HG03196 (cell line): ENCODE data around the gene SND1.
A peak's percentile ranks its signal among the peaks of the same experiment; 100 is the strongest.

Source experiments
- ATAC-seq: cut with Tn5 transposase; IDR thresholded peaks from one replicate; pipeline ENCODE4 v1.9.1; 2021; ENCODE audit not compliant: unreplicated experiment

Gene SND1

DNA sequence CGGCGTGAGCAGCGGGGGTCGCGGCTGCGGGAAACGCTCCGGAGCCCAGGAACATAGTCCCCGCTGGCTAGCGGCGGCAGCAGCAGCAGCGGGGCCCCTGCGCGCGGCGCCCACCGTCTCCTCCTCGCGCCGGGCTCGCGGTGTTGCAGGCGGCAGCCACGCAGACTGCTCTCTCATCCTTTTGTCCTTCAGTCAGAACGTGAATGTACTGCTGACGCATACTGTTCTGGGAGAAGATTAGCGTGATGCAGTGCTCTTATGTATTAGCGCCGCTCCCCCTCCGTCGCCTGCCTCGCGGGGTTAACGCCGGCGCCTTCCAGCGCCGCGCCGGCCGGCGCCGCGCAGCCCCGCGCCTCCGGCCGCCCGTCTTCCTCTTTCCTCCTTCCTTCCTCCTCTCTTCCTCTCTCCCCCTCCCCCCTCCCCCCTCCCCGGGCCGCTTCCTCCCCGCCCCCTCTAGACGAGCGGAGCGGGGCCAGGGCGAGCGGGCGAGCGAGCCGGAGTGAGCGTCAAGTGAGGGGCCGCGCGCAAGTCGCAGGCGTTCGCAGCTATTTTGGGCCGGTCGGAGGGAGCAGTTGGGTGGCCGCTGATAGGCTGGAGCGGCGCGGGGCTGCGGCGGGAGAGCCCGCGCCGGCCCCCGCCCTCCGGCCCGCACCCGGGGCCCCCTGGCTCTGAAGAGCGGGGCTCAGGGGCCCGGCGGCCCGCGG lies 380.1 kb downstream of the SND1 start:
- peak; percentile 53 for ATAC-seq

DNA sequence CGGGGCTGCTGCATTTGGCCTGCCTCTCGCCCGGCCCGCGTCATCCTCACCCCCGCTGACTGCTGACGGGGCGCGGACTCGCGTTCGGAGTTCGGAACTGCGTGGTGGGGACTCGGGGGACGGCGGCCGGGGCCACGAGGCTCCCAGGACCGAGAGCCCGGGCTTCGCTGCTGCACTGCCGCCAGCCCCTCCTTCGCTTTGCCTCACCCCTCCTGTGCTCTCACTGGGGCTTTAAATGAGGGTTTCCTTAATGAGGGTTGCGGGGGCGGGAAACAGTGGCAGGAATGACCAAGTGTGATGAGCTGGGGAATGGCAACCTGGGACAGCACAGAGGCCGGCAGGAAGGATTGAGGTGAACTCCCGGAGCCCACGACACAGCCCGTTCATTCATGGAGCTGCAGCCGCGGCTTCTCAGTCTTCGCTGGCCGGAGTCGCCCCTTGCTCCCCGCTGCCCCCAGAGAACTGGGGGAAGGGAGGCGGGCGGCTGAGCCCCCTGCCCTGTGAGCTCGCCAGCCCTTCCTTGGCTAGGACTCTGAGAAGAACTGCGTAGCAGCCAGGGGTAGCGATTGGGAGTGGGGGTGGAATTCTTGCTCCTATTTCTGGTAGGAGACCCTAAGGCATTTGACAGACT lies 380.7 kb downstream of the SND1 start:
- no peak for ATAC-seq

DNA sequence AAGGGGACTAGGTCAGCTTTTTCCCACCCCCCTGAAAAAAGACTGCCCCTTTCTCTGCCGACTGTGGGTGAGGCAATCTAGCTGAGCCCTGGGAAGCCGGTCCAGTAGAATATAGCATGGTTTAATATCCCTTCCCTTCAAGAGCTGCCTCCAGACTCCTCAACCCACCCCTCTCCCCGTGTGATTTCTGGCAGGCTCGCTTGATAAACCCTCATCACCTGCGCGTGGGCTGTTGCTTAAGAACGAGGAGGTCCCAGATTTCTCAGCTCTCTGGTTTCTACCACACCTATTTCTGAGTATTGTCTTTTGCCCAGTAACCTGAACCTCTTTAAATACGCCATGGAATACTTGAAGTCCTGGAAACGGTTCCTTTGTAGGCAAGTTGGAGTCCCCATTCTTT lies 381.3 kb downstream of the SND1 start:
- no peak for ATAC-seq

DNA sequence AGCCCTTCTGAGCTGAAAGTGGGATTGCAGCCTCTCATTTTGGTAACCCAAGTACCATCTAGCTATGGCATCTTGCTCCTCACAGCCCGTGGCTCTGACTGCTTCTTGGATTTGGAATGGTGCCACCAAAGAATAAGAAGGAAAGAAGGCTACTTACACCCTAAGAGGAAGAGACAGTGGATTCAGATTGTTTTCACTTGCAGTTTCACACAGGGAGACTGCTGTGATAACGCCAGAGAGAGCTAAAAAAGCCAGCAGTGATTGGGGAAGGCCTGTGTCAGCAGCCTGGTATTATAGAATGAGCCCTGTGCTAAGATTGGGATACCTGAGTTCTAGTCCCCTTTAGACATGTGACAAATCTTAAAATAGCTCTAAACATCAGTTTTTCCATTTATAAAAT lies 382.8 kb downstream of the SND1 start:
- ATAC-seq: no peak

DNA sequence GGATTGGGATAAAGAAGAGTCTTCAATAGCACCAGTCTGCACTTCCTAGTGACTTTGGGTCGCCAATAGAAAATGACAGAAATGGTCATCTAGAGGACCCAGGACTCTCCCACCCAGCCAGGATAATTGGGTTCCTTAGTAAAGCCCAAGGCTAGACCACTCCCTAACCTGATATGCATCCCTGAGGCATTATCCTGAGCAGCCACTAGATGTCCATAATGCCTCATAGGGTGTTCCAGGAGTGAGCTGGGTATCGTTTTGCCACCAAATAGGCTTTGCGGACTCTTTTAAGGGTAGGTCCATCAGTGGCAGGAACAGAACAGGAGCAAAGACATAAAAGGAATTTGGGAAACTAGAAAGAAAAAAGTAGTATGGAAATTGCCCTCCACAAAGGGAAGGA lies 383.7 kb downstream of the SND1 start:
- ATAC-seq: no peak

DNA sequence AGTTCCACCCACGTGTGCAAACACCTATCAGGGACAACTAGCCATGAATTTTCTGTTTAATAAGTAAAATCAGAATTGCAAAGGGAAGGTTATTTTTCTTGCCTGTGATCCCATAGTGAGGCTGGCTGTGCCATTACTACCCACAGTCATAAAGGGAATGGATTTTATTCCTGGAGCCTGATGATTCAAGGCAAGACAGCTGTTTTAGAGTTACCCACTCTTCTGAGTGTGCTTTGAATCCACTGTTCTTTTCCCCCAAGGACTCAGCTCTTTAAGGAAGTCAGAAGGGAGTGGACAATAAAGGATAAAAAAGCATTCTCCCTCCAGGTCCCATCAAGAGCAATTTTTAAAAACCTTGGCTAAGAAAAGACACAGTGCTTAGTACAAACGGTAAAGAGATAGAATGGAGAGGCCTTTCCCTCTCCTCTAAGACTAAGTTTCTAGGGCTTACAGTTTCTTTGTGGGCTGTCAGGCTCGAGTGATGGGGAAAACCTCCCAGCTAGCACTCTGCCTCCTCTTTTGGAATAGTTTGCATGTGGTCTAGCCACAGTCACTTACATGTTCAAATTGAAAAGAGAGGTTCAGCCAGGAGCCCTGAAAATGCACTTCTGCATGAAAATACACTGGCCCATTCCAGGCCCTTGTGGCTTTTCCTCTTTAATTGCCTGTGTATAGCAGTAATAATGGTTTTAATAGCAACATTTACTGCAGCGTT lies 384.4 kb downstream of the SND1 start:
- no peak for ATAC-seq

DNA sequence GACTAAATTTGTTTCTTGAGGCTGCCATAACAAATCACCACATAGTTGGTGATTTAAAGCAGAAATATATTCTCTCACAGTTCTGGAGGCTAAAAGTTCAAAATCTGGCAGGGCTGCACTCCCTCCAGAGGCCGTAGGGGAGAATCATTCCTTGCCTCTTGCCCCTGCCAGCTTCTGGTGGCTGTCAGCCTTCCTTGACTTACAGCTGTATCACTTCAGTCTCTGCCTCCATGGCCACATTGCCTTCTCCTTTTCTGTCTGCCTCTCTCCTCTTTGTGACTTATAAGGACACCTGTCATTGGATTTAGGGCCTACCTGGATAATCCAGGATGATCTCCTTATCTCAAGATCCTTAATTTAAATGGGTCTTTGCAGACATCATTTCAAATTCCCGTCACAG lies 385.1 kb downstream of the SND1 start:
- ATAC-seq: no peak

DNA sequence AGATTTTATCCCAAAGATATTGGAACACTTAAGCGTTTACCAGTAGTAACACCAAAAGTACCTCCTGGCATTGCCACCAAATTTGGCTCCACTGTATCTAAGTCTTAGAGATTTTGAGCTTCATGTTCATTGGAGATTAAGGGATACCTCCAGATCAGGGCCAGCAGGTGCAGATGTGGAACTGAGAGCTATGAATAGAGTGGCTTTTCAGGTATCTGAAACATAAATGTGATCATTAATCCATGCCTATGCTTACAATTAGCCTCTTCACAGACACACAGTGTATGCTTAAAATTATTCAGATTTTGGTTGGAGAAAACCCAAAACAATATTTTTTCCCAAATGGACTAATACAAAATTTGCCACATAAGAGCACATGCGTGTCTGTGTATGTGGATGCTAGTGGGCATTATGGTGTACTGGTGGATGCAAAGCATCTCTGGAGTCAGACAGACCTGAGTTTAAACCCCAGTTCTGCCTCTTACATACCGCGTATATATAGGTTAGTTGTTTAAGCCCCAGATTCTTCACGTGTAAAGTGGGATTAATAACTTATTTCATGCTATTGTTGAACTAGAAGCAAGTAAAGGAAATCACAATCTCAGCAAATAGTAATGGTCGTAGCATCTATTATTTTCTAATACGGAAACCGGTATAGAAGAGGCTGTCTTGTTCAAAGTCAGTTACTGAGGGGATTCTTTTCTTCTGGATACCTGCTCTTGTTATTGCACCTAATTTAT lies 386.1 kb downstream of the SND1 start:
- no peak for ATAC-seq

DNA sequence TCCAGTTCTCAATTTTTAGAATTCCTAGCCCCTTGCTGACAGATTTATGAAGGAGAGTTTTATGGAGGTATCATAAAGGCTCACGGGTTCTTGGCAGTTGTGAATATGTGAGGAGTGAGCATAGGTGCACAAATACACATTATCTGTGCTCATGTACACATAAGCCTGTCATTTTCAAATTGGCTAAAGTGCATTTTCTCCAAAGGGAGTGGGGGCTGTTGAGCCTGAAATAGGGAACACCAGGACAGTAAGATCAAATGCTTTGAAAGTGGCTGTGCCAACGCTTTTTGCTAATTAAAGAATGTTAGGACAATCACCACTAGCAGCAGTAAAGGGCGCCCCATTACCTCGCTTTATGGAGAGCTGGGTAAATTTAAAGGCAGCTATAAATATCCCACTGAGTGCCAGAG lies 387.6 kb downstream of the SND1 start:
- ATAC-seq: no peak

DNA sequence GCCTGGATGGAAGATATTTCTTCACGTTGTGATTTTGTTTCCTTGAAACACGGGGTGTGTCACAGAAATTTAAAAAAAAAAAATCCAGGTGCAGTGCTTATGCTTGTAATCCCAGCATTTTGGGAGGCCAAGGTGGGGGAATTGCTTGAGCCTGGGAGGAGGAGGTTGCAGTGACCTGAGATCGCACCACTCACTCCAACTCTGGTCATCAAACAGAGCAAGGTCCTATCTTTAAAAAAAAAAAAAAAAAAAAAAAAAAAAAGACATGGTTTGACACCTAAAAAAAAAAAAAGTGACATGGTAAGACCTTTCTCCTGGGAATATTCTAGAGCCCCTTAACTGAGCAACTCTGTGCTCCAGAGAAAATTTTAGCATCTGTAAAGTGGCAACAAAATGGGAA lies 388.2 kb downstream of the SND1 start:
- no peak for ATAC-seq

DNA sequence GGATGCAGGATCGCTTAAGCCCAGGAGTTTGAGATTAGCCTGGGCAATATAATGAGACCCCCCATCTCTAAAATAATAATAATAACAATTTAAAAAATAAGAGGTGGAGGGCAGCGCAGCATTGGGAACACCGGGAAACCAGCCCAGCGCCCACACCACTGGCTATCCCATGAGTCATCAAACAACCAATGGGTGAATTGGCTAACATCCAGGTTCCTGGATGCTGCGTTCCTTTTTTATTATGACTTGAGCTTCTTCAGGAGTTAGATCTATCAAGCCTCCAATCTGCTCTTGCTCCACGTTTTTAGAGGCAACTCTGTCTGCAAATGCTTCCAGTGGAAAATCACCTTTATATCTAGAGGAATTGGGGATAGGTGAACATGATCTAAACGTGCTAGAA lies 389.2 kb downstream of the SND1 start:
- no peak for ATAC-seq

DNA sequence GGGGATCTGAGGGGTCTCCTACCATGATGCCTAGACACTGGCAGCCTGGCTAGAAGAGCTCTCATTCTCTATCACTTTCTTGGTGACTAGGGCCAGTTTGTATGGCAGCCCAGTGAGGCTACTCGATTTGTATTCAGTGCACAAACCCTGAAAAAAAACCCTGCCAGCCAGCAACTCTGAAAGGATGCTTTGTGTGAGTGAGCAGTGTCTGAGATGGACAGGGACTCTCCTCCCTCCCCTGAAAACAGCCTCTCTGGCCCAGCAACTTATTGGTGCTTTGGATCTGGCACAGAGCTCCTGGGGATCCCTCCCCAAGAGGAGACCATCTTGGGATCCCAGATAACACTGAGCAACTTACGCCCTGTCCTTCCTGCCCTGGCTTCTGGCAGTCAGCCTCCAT lies 390.0 kb downstream of the SND1 start:
- no peak for ATAC-seq

DNA sequence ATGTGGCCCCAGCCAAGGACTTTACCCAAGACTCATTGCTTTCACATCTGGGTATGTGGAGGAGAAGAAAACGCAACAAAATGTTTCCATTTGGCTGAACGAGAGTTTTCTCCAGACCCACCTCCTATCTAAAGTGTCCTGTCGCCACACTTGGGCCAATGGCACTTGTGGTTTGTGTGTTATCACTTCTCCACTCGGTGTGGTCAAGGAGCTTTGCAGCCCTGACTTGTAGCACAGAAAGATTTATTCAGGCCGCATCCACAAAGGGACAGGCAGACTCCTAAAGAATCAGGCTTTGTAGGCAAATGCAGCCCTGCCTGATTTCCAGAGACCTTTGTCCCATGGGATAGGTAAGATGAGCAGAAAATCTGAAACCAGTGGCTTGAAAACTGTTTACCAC lies 392.1 kb downstream of the SND1 start:
- ATAC-seq: no peak

DNA sequence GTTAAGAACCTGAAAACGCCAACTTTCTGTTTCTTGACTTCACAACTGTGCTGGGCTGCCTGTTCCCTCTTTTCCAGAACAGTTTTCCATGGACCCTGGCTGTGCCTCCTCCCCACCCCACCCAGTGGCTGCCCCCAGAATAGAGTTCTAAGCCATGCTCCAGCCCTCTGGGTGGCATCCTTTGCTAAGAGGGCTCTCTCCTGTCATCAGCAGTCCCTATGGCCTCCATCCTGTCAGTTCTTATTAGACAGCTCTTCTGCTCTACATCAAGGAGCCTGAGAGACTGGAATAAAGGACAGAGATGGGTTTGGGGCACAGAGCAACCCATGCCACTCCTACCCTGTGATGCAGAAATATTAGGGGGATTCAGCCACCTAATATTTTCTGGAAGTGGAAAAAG lies 393.2 kb downstream of the SND1 start:
- no peak for ATAC-seq

DNA sequence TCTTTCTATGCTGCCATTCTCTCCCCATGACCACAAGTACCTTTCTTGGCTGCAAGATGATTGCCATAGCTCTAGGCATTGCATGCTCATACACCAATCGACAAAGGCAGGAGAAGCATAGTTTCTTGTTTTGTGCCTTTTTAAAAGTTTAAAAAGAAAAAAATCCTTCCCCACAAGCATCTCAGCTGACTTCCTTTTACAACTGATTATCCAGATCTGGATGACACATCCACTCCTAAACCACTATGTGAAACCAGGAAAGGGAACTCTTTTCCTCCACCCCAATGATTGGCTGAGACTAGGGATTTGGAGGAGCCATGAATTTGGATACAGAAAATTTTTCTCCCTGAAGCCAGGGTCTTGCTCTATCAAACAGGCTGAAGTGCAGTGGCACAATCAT lies 393.8 kb downstream of the SND1 start:
- ATAC-seq: no peak

DNA sequence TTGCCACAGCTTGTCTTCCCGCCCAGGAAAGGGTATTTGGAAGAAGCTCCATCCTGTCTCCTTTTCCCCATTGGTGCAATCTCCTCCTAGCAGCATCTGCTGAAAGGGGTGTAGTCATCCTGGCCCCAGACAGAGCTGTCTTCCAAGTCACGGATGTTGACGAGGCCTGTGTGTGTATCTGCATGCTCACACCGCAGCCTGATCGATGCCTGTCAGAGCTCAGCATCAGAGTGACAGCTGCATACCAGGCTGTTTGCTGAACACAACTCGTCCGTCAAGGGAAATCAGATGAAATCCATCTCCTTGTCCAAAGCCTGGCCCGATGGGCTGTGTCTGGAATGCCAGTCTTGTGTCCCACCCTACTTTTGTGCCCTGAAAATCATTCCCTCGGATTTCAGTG lies 400.4 kb downstream of the SND1 start:
- ATAC-seq: no peak

DNA sequence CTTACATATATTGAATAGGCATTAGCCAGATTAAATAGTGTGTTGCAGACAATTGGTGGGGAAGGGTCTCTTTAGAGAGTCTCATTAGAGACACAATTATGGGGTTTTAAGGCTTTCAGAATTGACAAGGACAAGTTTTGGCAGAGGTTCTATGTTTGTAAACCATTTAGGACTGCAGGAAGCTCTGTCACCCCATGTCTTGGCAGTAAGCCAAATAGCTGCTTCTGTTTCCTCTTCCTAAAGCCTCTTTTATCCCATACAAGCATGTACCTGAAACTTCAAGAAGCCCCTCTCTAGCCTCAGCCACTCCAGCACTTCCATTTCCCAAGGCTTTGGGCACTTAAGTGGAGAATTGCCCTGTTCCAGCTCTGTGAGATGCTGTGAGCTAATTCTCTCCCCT lies 401.0 kb downstream of the SND1 start:
- no peak for ATAC-seq

DNA sequence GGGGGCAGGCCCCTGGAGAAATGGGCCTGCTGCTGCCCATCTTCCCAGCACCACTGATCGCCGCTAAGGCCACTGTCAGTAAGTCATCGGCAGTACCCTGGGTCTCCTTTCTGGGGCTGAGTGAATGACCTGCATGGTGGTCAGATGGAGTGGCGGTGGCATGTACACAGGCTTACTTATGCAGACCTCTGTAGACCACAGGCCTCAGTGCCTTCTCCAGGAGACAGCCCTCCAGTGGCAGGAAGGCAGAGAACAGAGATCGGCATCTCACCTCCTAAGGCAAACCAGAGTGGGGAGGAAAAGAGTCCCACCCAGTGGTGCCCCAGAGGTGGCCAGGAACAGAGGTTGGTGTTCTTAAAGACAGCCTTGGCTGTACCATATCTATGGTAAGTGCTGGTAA lies 402.0 kb downstream of the SND1 start:
- ATAC-seq: no peak

DNA sequence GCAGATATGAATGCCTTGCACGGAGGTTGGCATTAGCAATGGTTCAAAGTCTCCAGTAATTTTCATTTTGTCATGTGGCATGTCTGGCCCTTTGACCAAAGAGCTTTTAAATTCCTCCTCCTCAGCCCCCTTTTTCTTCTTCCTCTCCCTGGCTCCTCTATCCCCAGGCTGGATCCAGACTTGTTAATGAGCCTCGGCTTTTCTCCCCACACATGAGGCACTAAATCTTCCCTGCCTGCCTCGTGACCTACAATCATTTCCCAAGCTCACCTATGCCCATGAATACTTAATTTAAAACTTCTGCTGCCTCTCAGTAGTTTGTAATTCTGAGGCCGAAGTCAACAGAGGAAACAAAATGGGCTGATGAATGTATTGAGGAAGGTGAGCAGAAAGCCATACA lies 402.5 kb downstream of the SND1 start:
- ATAC-seq: no peak

DNA sequence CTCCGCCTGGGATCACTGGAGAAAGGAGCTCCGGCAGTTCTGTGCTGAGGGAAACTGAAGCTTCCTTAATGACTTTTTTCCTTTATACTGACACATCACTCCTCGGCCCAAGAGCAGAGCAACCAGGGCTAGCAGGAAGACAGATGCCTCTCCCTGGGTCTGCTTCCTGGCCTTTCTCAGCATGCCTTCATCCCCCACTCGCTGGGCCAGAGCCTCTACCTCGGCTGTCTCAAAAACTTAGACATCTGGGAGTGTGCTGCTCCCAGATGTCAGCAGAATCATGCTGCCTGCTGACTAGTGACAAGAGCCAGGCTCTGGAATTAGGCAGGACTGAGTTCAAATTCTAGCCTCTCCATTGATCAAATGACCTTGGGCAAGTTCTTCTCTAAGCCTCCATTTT lies 403.6 kb downstream of the SND1 start:
- no peak for ATAC-seq

DNA sequence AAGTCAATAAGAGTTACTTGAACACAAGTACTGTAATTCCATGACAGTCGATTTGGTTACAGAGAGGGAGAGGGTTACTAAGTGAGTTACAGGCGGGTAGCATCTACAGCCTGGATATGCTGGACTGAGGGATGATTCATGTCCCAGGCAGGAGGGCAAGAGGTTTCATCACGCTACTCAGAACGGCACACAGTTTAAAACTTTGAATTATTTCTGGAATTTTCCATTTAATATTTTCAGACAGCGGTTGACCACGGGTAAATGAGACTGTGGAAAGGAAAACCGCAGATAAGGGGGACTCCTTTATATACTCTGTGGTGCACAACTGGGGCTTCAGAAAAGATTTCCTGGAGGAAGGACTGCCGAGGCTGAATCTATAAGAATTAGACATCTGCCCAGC lies 404.9 kb downstream of the SND1 start:
- ATAC-seq: no peak

DNA sequence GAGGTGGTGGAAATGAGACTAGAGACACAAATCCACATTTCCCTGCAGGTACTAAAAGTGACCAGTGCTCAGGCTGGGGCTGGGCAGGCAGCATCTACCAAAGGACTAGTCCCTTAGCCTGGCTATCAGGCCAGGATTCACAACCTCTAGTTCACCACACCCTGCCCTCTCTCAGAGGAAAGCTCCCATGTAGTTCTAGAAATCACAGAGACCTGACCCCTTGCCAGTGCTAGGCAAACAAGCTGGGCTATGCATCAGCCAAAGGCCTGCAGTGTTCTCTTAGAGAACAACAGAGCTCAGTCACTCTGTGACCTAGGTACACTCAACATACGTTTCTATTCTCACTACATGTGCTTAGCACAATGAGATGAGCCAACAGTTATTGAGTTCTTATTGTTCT lies 405.9 kb downstream of the SND1 start:
- no peak for ATAC-seq
